IMR-90 (cell line): ENCODE results near the gene SLC39A11. TPM values are rescaled to one million over a fixed set of nuclear protein-coding genes. Genes with fewer than 3 reads are reported as not detected.

Experiments used
- ATAC-seq: fragments of 200-7000 bp; cut with Tn5 transposase; 2 replicates; pipeline ENCODE4 v1.9.1; 2020; ENCODE audit warnings: low read depth, mild to moderate bottlenecking, moderate library complexity
- Bru-seq: library from RNA; stranded (reverse); fragments of 400-500 nt; gene quantifications from one replicate; lab custom pipeline; 2021; lab: Mats Ljungman, UMichigan
- BruChase-seq, 2 experiments: library from RNA; stranded (reverse); fragments of 400-500 nt; gene quantifications; one replicate each; lab custom pipeline; 2021; lab: Mats Ljungman, UMichigan
- BruUV-seq: library from RNA; stranded (reverse); fragments of 400-500 nt; replicated peaks from 2 replicates; lab custom pipeline; 2021; lab: Mats Ljungman, UMichigan
- CTCF ChIA-PET: fragments of 300-600 bp; formaldehyde crosslinking; extraction: SDS; loops from one replicate; lab custom pipeline; 2021; ENCODE audit warnings: antibody characterized with exemption; lab: Yijun Ruan, JAX
- POLR2A ChIA-PET: fragments of 300-600 bp; sonication (Branson Sonifier 250); formaldehyde crosslinking; loops from one replicate; lab custom pipeline; 2022; ENCODE audit warnings: antibody characterized with exemption; ENCODE audit not compliant: unreplicated experiment; lab: Charles Lee
- DNase-seq: peaks from one replicate; pipeline ENCODE4 v3.0.0; 2013
- H2AFZ ChIP-seq: replicated peaks from 2 replicates; pipeline ENCODE3; 2013; ENCODE audit warnings: low read length, mild to moderate bottlenecking; ENCODE audit not compliant: poor library complexity
- H2AK5ac ChIP-seq: 2 replicates; pipeline ENCODE4 v1.6.1; 2013; ENCODE audit warnings: low read depth, low read length, inconsistent platforms
- H2AK9ac ChIP-seq: replicated peaks from 2 replicates; pipeline ENCODE3; 2013; ENCODE audit warnings: mild to moderate bottlenecking, low read depth, low read length, moderate library complexity; ENCODE audit not compliant: poor library complexity
- H2BK120ac ChIP-seq: 2 replicates; pipeline ENCODE4 v1.6.1; 2013; ENCODE audit warnings: low read depth, low read length, inconsistent platforms
- H2BK15ac ChIP-seq: 3 replicates; pipeline ENCODE4 v1.6.1; 2013; ENCODE audit warnings: low read depth, low read length, inconsistent platforms
- H2BK20ac ChIP-seq: 2 replicates; pipeline ENCODE4 v1.6.1; 2013; ENCODE audit warnings: low read depth, mild to moderate bottlenecking, inconsistent platforms, low read length, moderate library complexity
- H2BK5ac ChIP-seq: 2 replicates; pipeline ENCODE4 v1.6.1; 2013; ENCODE audit warnings: mild to moderate bottlenecking, low read depth, low read length, inconsistent platforms; ENCODE audit not compliant: poor library complexity, severe bottlenecking
- H3K14ac ChIP-seq: replicated peaks from 2 replicates; pipeline ENCODE4 v1.6.1; 2013; ENCODE audit warnings: low read depth, low read length, inconsistent platforms
- H3K18ac ChIP-seq: 2 replicates; pipeline ENCODE4 v1.6.1; 2013; ENCODE audit warnings: low read depth, low read length, control low read depth
- H3K23ac ChIP-seq: 2 replicates; pipeline ENCODE4 v1.6.1; 2013; ENCODE audit warnings: low read depth, low read length, inconsistent platforms
- H3K27ac ChIP-seq: 2 replicates; pipeline ENCODE4 v1.5.1; 2013; ENCODE audit warnings: mild to moderate bottlenecking, control low read depth, low read length; ENCODE audit not compliant: insufficient read depth
- H3K27me3 ChIP-seq: 2 replicates; pipeline ENCODE4 v1.6.1; 2013; ENCODE audit warnings: low read length; ENCODE audit not compliant: control insufficient read depth, insufficient read depth
- H3K36me3 ChIP-seq: 2 replicates; pipeline ENCODE4 v1.6.1; 2013; ENCODE audit warnings: low read length, mixed read lengths; ENCODE audit not compliant: control insufficient read depth, insufficient read depth
- H3K4ac ChIP-seq: 2 replicates; pipeline ENCODE4 v1.6.1; 2013; ENCODE audit warnings: low read depth, low read length, inconsistent platforms
- H3K4me1 ChIP-seq: 2 replicates; pipeline ENCODE4 v1.6.1; 2013; ENCODE audit warnings: low read length, mixed read lengths; ENCODE audit not compliant: control insufficient read depth, insufficient read depth
- H3K4me2 ChIP-seq: 2 replicates; pipeline ENCODE4 v1.6.1; 2013; ENCODE audit warnings: low read depth, mild to moderate bottlenecking, control low read depth, low read length, moderate library complexity
- H3K4me3 ChIP-seq: 2 replicates; pipeline ENCODE4 v1.5.1; 2013; ENCODE audit warnings: low read depth, mild to moderate bottlenecking, control low read depth, low read length, moderate library complexity; ENCODE audit not compliant: insufficient read depth
- H3K56ac ChIP-seq: 2 replicates; pipeline ENCODE4 v1.6.1; 2013; ENCODE audit warnings: low read length, inconsistent platforms; ENCODE audit not compliant: insufficient read depth; ENCODE audit errors: extremely low read depth
- H3K79me1 ChIP-seq, 2 experiments: 2 replicates each; pipeline ENCODE4 v1.6.1; 2013; ENCODE audit warnings: low read length in 2 of 2, inconsistent platforms in 1 of 2, low read depth in 1 of 2
- H3K9ac ChIP-seq: 2 replicates; pipeline ENCODE4 v1.6.1; 2013; ENCODE audit warnings: low read depth, low read length, control low read depth
- H3K9me1 ChIP-seq: 2 replicates; pipeline ENCODE4 v1.6.1; 2013; ENCODE audit warnings: low read length, inconsistent platforms; ENCODE audit not compliant: insufficient read depth
- H3K9me3 ChIP-seq: 2 replicates; pipeline ENCODE4 v1.6.1; 2013; ENCODE audit warnings: low read length; ENCODE audit not compliant: control insufficient read depth, insufficient read depth
- H4K20me1 ChIP-seq: 2 replicates; pipeline ENCODE4 v1.6.1; 2013; ENCODE audit warnings: low read length, inconsistent platforms; ENCODE audit not compliant: insufficient read depth
- H4K5ac ChIP-seq: 2 replicates; pipeline ENCODE4 v1.6.1; 2013; ENCODE audit warnings: mild to moderate bottlenecking, low read depth, low read length, control low read depth
- H4K8ac ChIP-seq, 2 experiments: 2 replicates each; pipeline ENCODE4 v1.6.1; 2013; ENCODE audit warnings: low read depth in 2 of 2, low read length in 2 of 2, control low read depth in 1 of 2, inconsistent platforms in 1 of 2
- H4K91ac ChIP-seq: 2 replicates; pipeline ENCODE4 v1.6.1; 2013; ENCODE audit warnings: low read depth, low read length, inconsistent platforms; ENCODE audit not compliant: insufficient read depth
- BHLHE40 ChIP-seq: fragments of 150-350 bp; IDR thresholded peaks from 2 replicates; pipeline ENCODE4 v1.6.1; 2016; ENCODE audit warnings: mild to moderate bottlenecking, low read depth, low read length
- CEBPB ChIP-seq: IDR thresholded peaks from 2 replicates; pipeline ENCODE4 v1.6.1; 2012; ENCODE audit warnings: low read depth, low read length, improper control_type of control experiment
- CHD1 ChIP-seq: IDR thresholded peaks from 2 replicates; pipeline ENCODE4 v1.6.1; 2012; ENCODE audit warnings: low read depth, low read length, improper control_type of control experiment
- MAZ ChIP-seq: IDR thresholded peaks from 2 replicates; pipeline ENCODE4 v1.6.1; 2012; ENCODE audit warnings: low read depth, mild to moderate bottlenecking, low read length, improper control_type of control experiment, moderate library complexity, borderline replicate concordance
- MXI1 ChIP-seq: IDR thresholded peaks from 2 replicates; pipeline ENCODE4 v1.6.1; 2012; ENCODE audit warnings: low read depth, mild to moderate bottlenecking, low read length, moderate library complexity, borderline replicate concordance
- RCOR1 ChIP-seq: IDR thresholded peaks from 2 replicates; pipeline ENCODE4 v1.6.1; 2012; ENCODE audit warnings: mild to moderate bottlenecking, low read length, improper control_type of control experiment; ENCODE audit not compliant: insufficient replicate concordance
- WGBS, 2 experiments: methylation state at CpG; one replicate each; pipeline versions ENCODE4 v1.1.5 to v1.1.7; 2013; ENCODE audit warnings: missing lambda C conversion rate in 2 of 2; ENCODE audit not compliant: insufficient read length in 1 of 2; ENCODE audit errors: extremely low coverage in 2 of 2; 5-methylcytosine and 5-hydroxymethylcytosine counted together
- dilution Hi-C: fragments of 300-500 bp; cut with HindIII; formaldehyde crosslinking; loops from one replicate; pipeline ENCODE4 v1.14.3; 2018; ENCODE audit warnings: low sequenced_read_pairs; ENCODE audit not compliant: unreplicated experiment
- in situ Hi-C: fragments of 300-500 bp; cut with MboI; formaldehyde crosslinking; loops from 3 replicates; pipeline ENCODE4 v1.14.3; 2019; ENCODE audit warnings: low sequenced_read_pairs, inconsistent platforms, mixed read lengths
- intact Hi-C: fragments of 100-400 bp; cut with micrococcal nuclease; formaldehyde crosslinking; loops from 2 replicates; pipeline ENCODE4 v1.10.0; 2022
- long read RNA-seq: library from polyadenylated mRNA; unstranded; transcript quantifications from one replicate; pipeline ENCODE4 v2.0.0, GENCODE V29; 2021; ENCODE audit not compliant: unreplicated experiment
- polyA plus RNA-seq, 3 experiments: library from polyadenylated mRNA; depleted of rRNA; stranded (reverse); fragments of >200 nt; gene quantifications; 2 replicates each; pipeline ENCODE4 v1.2.3, GENCODE V29; 2012; ENCODE audit warnings: low replicate concordance in 1 of 3
- total RNA-seq: library from RNA; depleted of rRNA; stranded (reverse); fragments of >200 nt; gene quantifications from 2 replicates; pipeline ENCODE4 v1.2.3, GENCODE V29; 2012; rRNA removed
- TF ChIP-seq, protein P1 (sequence below): fragments of 150-350 bp; IDR thresholded peaks from 2 replicates; pipeline ENCODE4 v1.6.1; 2016; ENCODE audit warnings: low read depth, mild to moderate bottlenecking, low read length, moderate library complexity, borderline replicate concordance
- TF ChIP-seq, protein P2 (sequence below): conservative IDR thresholded peaks from 2 replicates; pipeline ENCODE4 v1.5.1; 2012; ENCODE audit warnings: mild to moderate bottlenecking, low read depth, low read length, improper control_type of control experiment
- TF ChIP-seq, protein P3 (sequence below): fragments of 150-350 bp; IDR thresholded peaks from 2 replicates; pipeline ENCODE4 v1.6.1; 2017; ENCODE audit warnings: mild to moderate bottlenecking, antibody characterized with exemption, low read length, low read depth

SLC39A11 gene, protein sequence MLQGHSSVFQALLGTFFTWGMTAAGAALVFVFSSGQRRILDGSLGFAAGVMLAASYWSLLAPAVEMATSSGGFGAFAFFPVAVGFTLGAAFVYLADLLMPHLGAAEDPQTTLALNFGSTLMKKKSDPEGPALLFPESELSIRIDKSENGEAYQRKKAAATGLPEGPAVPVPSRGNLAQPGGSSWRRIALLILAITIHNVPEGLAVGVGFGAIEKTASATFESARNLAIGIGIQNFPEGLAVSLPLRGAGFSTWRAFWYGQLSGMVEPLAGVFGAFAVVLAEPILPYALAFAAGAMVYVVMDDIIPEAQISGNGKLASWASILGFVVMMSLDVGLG
- total RNA-seq, result 12.5 and 14.3 TPM in 2 replicates
- polyA plus RNA-seq (2012; rRNA removed), result 8.6 and 8.8 TPM in 2 replicates
- polyA plus RNA-seq (2012; cell fraction: cytosol; rRNA removed), result 13.9 and 17.7 TPM in 2 replicates
- 5.1 and 6.1 TPM in 2 replicates for polyA plus RNA-seq (2012; cell fraction: nucleus; rRNA removed; ENCODE audit: low replicate concordance)
- percentile 74 among the genes with signal in this experiment for Bru-seq, nascent RNA
- BruChase-seq, experiment 1, labeled RNA remaining after a 6-hour chase, result percentile 81 among the genes with signal in this experiment
- percentile 74 among the genes with signal in this experiment for BruChase-seq, experiment 2, labeled RNA remaining after a 2-hour chase
- long read RNA-seq, transcript SLC39A11-201 (10 exons, 2,737 nt), result major isoform, 19 of 42 reads
- long read RNA-seq, partial matches to known transcripts, result 6 of 42 reads
- long read RNA-seq, other reads (novel, unspliced or antisense), result 11 of 42 reads

DNA sequence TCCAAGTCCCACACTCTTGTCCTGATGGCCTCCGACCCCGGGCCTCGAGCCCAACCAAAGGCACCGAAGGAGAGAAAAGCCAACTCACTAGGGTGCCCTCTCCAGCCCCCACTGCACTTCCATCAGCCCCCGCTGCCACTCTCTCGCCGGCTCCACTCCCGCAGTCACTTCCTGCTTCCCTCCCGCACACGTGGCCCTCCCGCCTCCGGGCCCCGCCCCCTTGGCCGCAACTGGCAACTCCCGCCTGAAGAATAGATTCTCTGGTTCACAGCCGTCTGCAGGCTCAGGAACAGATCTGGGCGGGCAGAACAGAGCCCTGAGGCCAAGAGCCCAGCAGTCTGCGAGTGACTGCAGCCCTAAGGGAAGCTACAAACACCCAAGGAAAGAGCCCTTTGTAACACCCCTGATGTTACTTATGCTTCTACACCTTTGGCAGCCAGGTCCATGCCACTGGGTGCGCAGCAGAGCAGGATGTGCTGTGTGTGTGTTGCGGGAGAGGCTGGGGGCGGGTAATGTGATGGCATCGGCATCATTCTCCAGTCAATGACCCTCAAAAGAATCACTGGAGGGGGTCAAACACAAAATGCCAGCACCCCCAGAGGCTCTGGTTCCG, at the start of gene SLC39A11:
TSS of gene SLC39A11 (minus strand) at position 166 of the 613 bp plus-strand sequence. CDS start 3,924 bp downstream, outside the sequence.
- peak within 1 kb of the TSS; percentile 88 for H3K4me2 ChIP-seq
- H3K14ac ChIP-seq, result peak within 1 kb of the TSS; percentile 74
- peak within 1 kb of the TSS; percentile 86 for H2BK120ac ChIP-seq
- 2% methylated on average over 9 of the region's 23 CpGs; no CpG with 5 or more reads in 1 of the 2 experiments for WGBS, 2 experiments
- H4K5ac ChIP-seq, result peak within 1 kb of the TSS; percentile 87
- H2AFZ ChIP-seq, result peak within 1 kb of the TSS; percentile 97
- H4K8ac ChIP-seq, result peak within 1 kb of the TSS; percentile 76 to 88
- 0 out of 2 replicates have a peak, but pooled peaks cover 2% of the 10 kb centered on the region for H3K27me3 ChIP-seq
- H3K36me3 ChIP-seq, result peaks cover 4% of the 10 kb centered on the region; the same call in 1 of the 2 replicates
- dilution Hi-C loops (no loop called here), intact Hi-C loops (loop anchor here (5.0 kb wide), 1 partner anchor 365 kb away; no protein-coding TSS in a partner anchor), in situ Hi-C loops (no loop called here)
- no peaks in the 10 kb centered on the region for H3K9me1 ChIP-seq
- H3K9me3 ChIP-seq, result no peaks in the 10 kb centered on the region
- H4K91ac ChIP-seq, result peak within 1 kb of the TSS; percentile 78
- H3K18ac ChIP-seq, result peak within 1 kb of the TSS; percentile 63
- peak within 1 kb of the TSS; percentile 64 for H3K4ac ChIP-seq
- H3K79me1 ChIP-seq, result peaks cover 10 to 11% of the 10 kb centered on the region in 2 experiments
- H2BK5ac ChIP-seq, result no peak within 1 kb of the TSS
- peaks cover 3% of the 10 kb centered on the region for H3K4me1 ChIP-seq
- DNase-seq (peak; percentile 91), ATAC-seq (peak; percentile 98)
- ChIA-PET POLR2A (no interaction called here), CTCF (no interaction called here)
- H3K23ac ChIP-seq, result peak within 1 kb of the TSS; percentile 57; the same call in 1 of the 2 replicates
- H2BK20ac ChIP-seq, result peak within 1 kb of the TSS; percentile 60; the same call in 1 of the 2 replicates
- peak within 1 kb of the TSS; percentile 77 for H3K4me3 ChIP-seq
- H3K27ac ChIP-seq, result peak within 1 kb of the TSS; percentile 63
- H3K56ac ChIP-seq, result peak within 1 kb of the TSS; percentile 51; the same call in 1 of the 2 replicates
- BruUV-seq, result no TSS peak
- peak within 1 kb of the TSS; percentile 82; the same call in 1 of the 2 replicates for H2AK5ac ChIP-seq
- no peaks in the 10 kb centered on the region; the same call in none of the 2 replicates for H4K20me1 ChIP-seq
- H3K9ac ChIP-seq, result peak within 1 kb of the TSS; percentile 77
- peak within 1 kb of the TSS; percentile 92 for H2AK9ac ChIP-seq
- peak within 1 kb of the TSS; percentile 77; the same call in 1 of the 3 replicates for H2BK15ac ChIP-seq
- peak; percentile 99 for TF ChIP-seq MXI1
- peak; percentile 91 for TF ChIP-seq MAZ
- TF ChIP-seq, protein P1, sequence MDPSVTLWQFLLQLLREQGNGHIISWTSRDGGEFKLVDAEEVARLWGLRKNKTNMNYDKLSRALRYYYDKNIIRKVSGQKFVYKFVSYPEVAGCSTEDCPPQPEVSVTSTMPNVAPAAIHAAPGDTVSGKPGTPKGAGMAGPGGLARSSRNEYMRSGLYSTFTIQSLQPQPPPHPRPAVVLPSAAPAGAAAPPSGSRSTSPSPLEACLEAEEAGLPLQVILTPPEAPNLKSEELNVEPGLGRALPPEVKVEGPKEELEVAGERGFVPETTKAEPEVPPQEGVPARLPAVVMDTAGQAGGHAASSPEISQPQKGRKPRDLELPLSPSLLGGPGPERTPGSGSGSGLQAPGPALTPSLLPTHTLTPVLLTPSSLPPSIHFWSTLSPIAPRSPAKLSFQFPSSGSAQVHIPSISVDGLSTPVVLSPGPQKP, result no peak
- TF ChIP-seq RCOR1, result no peak
- 0 out of 2 replicates have a peak, but pooled peaks have one; percentile 25 for TF ChIP-seq BHLHE40
- no peak for TF ChIP-seq CEBPB
- TF ChIP-seq, protein P2, sequence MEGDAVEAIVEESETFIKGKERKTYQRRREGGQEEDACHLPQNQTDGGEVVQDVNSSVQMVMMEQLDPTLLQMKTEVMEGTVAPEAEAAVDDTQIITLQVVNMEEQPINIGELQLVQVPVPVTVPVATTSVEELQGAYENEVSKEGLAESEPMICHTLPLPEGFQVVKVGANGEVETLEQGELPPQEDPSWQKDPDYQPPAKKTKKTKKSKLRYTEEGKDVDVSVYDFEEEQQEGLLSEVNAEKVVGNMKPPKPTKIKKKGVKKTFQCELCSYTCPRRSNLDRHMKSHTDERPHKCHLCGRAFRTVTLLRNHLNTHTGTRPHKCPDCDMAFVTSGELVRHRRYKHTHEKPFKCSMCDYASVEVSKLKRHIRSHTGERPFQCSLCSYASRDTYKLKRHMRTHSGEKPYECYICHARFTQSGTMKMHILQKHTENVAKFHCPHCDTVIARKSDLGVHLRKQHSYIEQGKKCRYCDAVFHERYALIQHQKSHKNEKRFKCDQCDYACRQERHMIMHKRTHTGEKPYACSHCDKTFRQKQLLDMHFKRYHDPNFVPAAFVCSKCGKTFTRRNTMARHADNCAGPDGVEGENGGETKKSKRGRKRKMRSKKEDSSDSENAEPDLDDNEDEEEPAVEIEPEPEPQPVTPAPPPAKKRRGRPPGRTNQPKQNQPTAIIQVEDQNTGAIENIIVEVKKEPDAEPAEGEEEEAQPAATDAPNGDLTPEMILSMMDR, result no peak
- TF ChIP-seq CHD1, result no peak
- TF ChIP-seq, protein P3, sequence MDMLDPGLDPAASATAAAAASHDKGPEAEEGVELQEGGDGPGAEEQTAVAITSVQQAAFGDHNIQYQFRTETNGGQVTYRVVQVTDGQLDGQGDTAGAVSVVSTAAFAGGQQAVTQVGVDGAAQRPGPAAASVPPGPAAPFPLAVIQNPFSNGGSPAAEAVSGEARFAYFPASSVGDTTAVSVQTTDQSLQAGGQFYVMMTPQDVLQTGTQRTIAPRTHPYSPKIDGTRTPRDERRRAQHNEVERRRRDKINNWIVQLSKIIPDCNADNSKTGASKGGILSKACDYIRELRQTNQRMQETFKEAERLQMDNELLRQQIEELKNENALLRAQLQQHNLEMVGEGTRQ, result peak; percentile 95
